ENCODE data around the gene NAMPT.

DNA sequence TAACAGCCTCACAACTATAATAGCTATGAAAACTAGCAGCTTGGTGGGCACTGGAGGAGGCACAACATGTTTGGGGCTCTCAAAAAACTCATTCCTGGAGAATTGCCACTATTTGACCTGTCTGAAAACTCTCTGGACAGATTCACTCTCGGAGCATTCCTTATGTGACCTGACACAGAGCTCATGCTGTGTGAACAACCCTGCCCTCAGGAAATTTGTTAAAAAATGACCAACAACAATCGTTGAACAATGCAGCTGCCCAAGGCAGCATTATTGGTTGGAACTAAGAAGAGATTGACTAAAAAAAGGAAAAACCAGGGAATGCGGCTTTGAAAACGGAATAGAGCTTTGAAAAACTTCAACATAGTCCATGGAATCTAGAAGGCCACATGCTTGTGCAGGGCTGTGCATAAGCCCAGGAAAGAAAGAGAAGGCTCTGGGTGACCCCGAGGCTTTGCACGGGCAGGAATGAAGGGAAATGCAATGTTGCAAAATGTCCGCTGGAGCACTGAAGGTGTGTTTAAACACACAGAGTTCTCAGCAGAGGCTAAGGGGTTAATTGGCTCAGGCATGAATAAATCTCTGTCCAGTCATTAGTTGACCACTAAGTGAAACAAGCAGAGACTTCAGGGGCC lies 52.8 kb downstream of the NAMPT start:
- no peak for TF ChIP-seq POLR2A (IDR thresholded peaks at IDR 0.05; ENCODE audit: low read depth, low read length)
- no peak for TF ChIP-seq POLR2AphosphoS5 (IDR thresholded peaks at IDR 0.05; ENCODE audit: low read depth, low read length)
- no peak for TF ChIP-seq TAF1 (IDR thresholded peaks at IDR 0.05; ENCODE audit: borderline replicate concordance, low read depth, low read length)
